GM12872 (cell line): ENCODE measurements around the gene DAZL.

Experiments used
- TF ChIP-seq, protein P1 (sequence below): IDR thresholded peaks from 3 replicates; pipeline ENCODE4 v1.5.1; 2011; ENCODE audit warnings: low read depth, mild to moderate bottlenecking, low read length, moderate library complexity; ENCODE audit not compliant: insufficient read depth

Gene DAZL, protein sequence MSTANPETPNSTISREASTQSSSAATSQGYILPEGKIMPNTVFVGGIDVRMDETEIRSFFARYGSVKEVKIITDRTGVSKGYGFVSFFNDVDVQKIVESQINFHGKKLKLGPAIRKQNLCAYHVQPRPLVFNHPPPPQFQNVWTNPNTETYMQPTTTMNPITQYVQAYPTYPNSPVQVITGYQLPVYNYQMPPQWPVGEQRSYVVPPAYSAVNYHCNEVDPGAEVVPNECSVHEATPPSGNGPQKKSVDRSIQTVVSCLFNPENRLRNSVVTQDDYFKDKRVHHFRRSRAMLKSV

DNA sequence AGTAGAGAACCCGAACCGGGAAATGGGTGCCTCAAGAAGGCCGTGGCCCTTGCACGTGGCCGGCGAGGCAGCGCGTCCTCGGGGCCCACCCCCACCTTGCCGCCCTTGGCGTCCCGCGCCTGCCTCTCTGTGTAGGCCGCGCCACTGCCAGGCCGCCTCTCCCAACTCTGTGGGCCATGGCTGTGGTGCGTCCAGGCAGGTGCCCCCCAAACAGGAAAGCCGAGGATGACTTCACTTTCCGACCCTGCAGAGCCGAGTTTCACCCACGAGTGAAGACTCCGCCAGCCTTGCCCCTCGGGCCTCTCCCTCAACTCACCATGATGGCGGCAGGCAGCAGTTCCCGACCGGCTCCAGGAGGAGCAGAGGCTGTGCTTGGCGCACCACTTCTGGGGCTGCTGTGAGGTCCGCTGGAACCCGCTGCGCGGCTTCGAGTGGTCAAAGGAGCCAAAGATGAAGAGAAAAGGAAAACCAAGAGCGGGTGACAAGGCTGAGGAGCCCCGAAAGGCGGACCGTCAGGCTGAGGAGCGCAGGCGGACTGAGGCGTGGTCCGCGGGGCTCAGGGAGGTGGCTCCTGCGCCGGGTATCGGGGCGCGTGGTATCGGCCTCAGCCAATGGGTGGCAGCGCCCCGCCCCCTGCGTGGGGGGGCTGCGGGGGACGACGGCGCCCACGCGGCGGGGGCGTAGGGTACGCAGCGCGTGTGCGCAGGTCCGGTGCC is at the start of gene DAZL:
Gene DAZL, minus strand, starts transcription at position 537 of the 716 bp plus-strand sequence. Its CDS starts 218 bp downstream, at position 319.
- TF ChIP-seq, protein P1, sequence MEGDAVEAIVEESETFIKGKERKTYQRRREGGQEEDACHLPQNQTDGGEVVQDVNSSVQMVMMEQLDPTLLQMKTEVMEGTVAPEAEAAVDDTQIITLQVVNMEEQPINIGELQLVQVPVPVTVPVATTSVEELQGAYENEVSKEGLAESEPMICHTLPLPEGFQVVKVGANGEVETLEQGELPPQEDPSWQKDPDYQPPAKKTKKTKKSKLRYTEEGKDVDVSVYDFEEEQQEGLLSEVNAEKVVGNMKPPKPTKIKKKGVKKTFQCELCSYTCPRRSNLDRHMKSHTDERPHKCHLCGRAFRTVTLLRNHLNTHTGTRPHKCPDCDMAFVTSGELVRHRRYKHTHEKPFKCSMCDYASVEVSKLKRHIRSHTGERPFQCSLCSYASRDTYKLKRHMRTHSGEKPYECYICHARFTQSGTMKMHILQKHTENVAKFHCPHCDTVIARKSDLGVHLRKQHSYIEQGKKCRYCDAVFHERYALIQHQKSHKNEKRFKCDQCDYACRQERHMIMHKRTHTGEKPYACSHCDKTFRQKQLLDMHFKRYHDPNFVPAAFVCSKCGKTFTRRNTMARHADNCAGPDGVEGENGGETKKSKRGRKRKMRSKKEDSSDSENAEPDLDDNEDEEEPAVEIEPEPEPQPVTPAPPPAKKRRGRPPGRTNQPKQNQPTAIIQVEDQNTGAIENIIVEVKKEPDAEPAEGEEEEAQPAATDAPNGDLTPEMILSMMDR = no peak

DNA sequence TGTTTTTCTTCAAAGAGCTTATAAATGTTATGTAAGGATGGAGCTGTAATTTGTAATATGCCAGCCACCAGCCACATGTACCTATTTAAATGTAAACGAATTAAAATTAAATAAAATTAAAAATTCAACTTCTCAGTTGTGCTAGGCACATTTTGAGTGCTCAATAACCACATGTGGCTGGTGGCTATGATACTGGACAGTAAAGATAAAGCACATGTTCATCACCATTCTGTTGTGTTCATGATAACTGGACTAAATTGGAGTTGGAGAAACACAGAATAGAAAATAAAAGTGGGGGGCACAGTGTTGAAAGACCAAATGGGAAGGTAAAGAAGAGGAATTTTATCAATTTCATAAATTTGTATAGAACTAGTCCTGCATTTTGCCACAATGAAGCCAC is 49.8 kb upstream of the DAZL start:
- TF ChIP-seq, protein P1 = no peak

DNA sequence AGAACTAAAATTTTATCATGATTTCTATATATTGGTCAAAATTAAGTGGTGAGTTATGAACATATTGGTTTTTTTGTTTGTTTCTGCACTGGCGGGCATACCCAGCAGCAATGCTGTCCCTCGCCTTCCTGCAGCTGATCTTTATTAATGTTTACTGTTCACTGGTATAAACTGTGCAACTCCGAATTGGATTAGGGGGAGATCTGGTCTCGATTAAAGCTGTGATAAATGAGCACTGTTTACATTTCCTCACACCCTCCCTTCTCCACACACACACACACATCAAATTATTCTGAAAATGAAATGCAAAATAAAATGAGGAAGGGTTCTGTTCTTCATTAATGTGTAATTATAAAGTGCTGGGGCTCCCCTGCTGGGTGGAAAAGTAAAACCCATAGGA is 48.5 kb upstream of the DAZL start:
- TF ChIP-seq, protein P1 = no peak

DNA sequence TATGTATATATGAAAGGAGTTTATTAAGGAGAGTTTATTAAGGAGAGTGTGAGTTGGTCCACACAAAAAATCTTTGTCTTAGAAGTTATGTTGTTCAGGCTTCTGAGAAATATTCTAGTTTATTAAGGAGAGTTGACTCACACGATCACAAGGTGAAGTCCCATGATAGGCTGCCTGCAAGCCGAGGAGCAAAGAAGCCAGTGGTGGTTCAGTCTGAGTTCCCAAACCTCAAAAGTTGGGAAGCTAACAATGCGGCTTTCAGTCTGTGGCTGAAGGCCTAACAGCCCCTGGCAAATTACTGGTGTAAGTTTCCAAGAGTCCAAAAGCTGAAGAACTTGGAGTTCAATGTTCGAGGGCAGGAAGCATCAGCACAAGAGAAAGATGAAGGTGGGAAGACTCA is 42.4 kb upstream of the DAZL start:
- TF ChIP-seq, protein P1 = no peak

DNA sequence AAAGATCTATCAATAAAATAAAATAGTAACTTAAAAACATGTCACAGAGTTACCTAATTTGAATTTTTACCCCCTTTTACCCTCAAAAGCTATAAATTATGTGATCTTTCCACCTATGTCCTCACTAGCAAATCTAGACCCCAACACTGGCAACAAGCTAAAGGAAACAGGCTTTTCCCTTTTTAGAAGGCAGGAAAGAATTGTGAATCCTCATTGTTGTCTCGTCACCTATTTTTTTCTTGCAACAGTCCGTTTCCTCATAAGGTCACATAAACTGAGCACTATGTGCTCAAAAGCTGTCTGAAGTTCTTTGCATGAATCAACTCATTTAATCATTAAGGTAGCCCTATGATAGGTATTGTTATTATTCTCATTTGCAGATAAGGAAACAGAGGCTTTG is 34.6 kb upstream of the DAZL start:
- TF ChIP-seq, protein P1 = no peak

DNA sequence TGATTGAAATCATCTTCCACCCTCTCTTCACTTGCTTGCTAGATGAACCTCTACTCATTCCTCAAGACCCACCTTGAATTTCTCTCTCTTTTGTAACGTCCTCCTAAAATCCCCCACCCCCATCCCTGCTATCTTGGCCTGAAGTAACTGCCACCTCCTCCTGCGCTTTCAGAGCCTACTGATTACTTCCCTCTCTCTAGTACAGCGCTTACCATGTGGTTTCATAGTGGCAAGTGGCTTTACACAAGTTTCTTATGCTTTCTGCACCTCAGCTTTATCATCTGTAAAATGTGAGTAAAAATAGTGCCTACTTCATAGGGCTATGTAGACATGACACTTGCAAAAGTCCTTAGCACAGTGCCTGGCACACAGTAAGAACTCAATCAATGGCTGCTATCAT is 28.7 kb upstream of the DAZL start:
- TF ChIP-seq, protein P1 = no peak

DNA sequence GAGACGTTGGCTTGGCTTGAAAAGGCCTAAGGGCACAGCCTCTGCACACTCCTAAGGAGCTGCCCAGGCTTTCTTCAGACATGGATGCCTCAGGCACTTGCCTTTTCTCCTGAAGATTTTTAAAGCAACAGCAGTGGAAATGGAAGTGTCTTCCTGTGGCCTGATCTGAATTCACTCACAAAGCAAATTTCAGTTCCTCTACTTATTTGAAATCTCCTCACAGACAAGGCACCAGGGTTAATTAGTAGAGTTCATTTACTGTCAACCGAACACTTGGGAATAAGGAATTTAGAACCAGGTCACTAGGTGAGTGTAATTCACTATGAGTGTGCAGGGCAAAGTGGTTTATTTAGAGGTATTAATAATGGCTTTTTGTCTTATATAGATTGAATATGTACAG is 27.2 kb upstream of the DAZL start:
- TF ChIP-seq, protein P1 = no peak
